Mesendoderm (in vitro differentiated cells): Measurements from ENCODE around the gene RAP1GDS1. TPM values are rescaled to one million over a fixed set of nuclear protein-coding genes. Genes with fewer than 3 reads are reported as not detected.
A peak's percentile ranks its signal among the peaks of the same experiment; 100 is the strongest.

ENCODE experiments used
- DNase-seq: peaks from one replicate; pipeline ENCODE4 v3.0.0; 2013
- H2AK5ac ChIP-seq: 2 replicates; pipeline ENCODE4 v1.6.1; 2013; ENCODE audit warnings: low read length, inconsistent platforms
- H2BK120ac ChIP-seq: 2 replicates; pipeline ENCODE4 v1.6.1; 2013; ENCODE audit warnings: low read depth, mild to moderate bottlenecking, low read length, moderate library complexity, mixed read lengths
- H2BK15ac ChIP-seq: replicated peaks from 2 replicates; pipeline ENCODE4 v1.6.1; 2013; ENCODE audit warnings: low read depth, mild to moderate bottlenecking, moderate library complexity
- H2BK5ac ChIP-seq: 2 replicates; pipeline ENCODE4 v1.6.1; 2013; ENCODE audit warnings: low read length, inconsistent platforms
- H3K18ac ChIP-seq: 2 replicates; pipeline ENCODE4 v1.6.1; 2013; ENCODE audit warnings: mild to moderate bottlenecking, low read length, mixed read lengths
- H3K23ac ChIP-seq: one replicate; pipeline ENCODE4 v1.6.1; 2013; ENCODE audit warnings: low read length
- H3K27ac ChIP-seq: 2 replicates; pipeline ENCODE4 v1.5.1; 2013; ENCODE audit warnings: low read depth, mild to moderate bottlenecking, inconsistent platforms, low read length, moderate library complexity
- H3K27me3 ChIP-seq: 2 replicates; pipeline ENCODE4 v1.6.1; 2013; ENCODE audit warnings: low read length, control low read depth, mild to moderate bottlenecking, inconsistent platforms; ENCODE audit not compliant: insufficient read depth, poor library complexity
- H3K36me3 ChIP-seq: 2 replicates; pipeline ENCODE4 v1.6.1; 2013; ENCODE audit warnings: low read length, inconsistent platforms; ENCODE audit not compliant: control insufficient read depth, insufficient read depth
- H3K4ac ChIP-seq: one replicate; pipeline ENCODE4 v1.6.1; 2013; ENCODE audit warnings: low read depth, mild to moderate bottlenecking, low read length, moderate library complexity
- H3K4me1 ChIP-seq: 2 replicates; pipeline ENCODE4 v1.6.1; 2013; ENCODE audit warnings: low read depth, low read length, inconsistent platforms; ENCODE audit not compliant: control insufficient read depth
- H3K4me2 ChIP-seq: 2 replicates; pipeline ENCODE4 v1.6.1; 2013; ENCODE audit warnings: low read length
- H3K4me3 ChIP-seq: 2 replicates; pipeline ENCODE4 v1.5.1; 2013; ENCODE audit warnings: mild to moderate bottlenecking, low read length
- H3K56ac ChIP-seq: one replicate; pipeline ENCODE4 v1.6.1; 2013; ENCODE audit warnings: low read length
- H3K79me1 ChIP-seq: 2 replicates; pipeline ENCODE4 v1.6.1; 2013; ENCODE audit warnings: low read length, inconsistent platforms
- H3K79me2 ChIP-seq: 2 replicates; pipeline ENCODE4 v1.6.1; 2013; ENCODE audit warnings: mild to moderate bottlenecking, low read length; ENCODE audit not compliant: control insufficient read depth, insufficient read depth
- H3K9ac ChIP-seq: 2 replicates; pipeline ENCODE4 v1.6.1; 2013; ENCODE audit warnings: low read length, inconsistent platforms
- H4K5ac ChIP-seq: one replicate; pipeline ENCODE4 v1.6.1; 2013; ENCODE audit warnings: low read length
- H4K8ac ChIP-seq: one replicate; pipeline ENCODE4 v1.6.1; 2013; ENCODE audit warnings: low read depth, mild to moderate bottlenecking, control low read depth, low read length, moderate library complexity
- WGBS: extraction: QIAGEN DNeasy Blood & Tissue Kit; methylation state at CpG from one replicate; pipeline ENCODE4 v1.1.7; 2013; ENCODE audit warnings: low lambda C conversion rate, missing lambda C conversion rate; ENCODE audit not compliant: insufficient coverage; ENCODE audit errors: extremely low coverage; 5-methylcytosine and 5-hydroxymethylcytosine counted together
- polyA plus RNA-seq, 2 experiments: library from polyadenylated mRNA; stranded (reverse); fragments of 200-250 nt; gene quantifications; one replicate each; pipeline ENCODE4 v1.2.3, GENCODE V29; 2013

Gene RAP1GDS1
- polyA plus RNA-seq (2013, experiment 1 of 2), result 15.6 TPM
- polyA plus RNA-seq (2013, experiment 2 of 2), result 16.7 TPM

GRCh38 chr4:98260579-98261404 is at the start of gene RAP1GDS1:
Gene RAP1GDS1 (plus strand): TSS chr4:98261384. CDS start chr4:98261566, 182 bp downstream.
- peak; percentile 97 for DNase-seq

GRCh38 chr4:98222306-98222705 is 38.9 kb upstream of the RAP1GDS1 start:
- H3K79me1 ChIP-seq, result no peaks in the 10 kb centered on the region
- WGBS, result no CpG with 5 or more reads among the region's 2 CpGs
- H3K36me3 ChIP-seq, result no peaks in the 10 kb centered on the region
- H2BK15ac ChIP-seq, result no peak overlapping the region
- H3K4me1 ChIP-seq, result no peaks in the 10 kb centered on the region
- no peaks in the 10 kb centered on the region for H3K79me2 ChIP-seq
- H2BK5ac ChIP-seq, result no peak overlapping the region
- H4K5ac ChIP-seq, result no peak overlapping the region
- no peak overlapping the region for H3K4me3 ChIP-seq
- H4K8ac ChIP-seq, result no peak overlapping the region
- DNase-seq, result no peak
- no peaks in the 10 kb centered on the region for H3K27me3 ChIP-seq
- no peak overlapping the region for H3K27ac ChIP-seq
- H3K4ac ChIP-seq, result no peak overlapping the region
- H2AK5ac ChIP-seq, result no peak overlapping the region
- no peak overlapping the region for H3K9ac ChIP-seq
- no peak overlapping the region for H3K56ac ChIP-seq
- no peak overlapping the region for H3K18ac ChIP-seq
- no peak overlapping the region for H3K23ac ChIP-seq
- H3K4me2 ChIP-seq, result no peak overlapping the region
- H2BK120ac ChIP-seq, result no peak overlapping the region

More at GRCh38 chr4:98260579-98261404, at the start of gene RAP1GDS1:
- H3K9ac ChIP-seq, result peak within 1 kb of the TSS; percentile 96
- H3K4me3 ChIP-seq, result peak within 1 kb of the TSS; percentile 82
- H3K36me3 ChIP-seq, result no peaks in the 10 kb centered on the region
- H3K4ac ChIP-seq, result peak within 1 kb of the TSS; percentile 91
- peak within 1 kb of the TSS; percentile 97 for H3K56ac ChIP-seq
- peaks cover 14% of the 10 kb centered on the region for H3K79me2 ChIP-seq
- H2BK15ac ChIP-seq, result no peak within 1 kb of the TSS
- peaks cover 4% of the 10 kb centered on the region for H3K79me1 ChIP-seq
- peak within 1 kb of the TSS; percentile 43 for H4K8ac ChIP-seq
- peak within 1 kb of the TSS; percentile 54 for H2BK120ac ChIP-seq
- H3K27ac ChIP-seq, result peak within 1 kb of the TSS; percentile 100
- H3K4me1 ChIP-seq, result peaks cover 7% of the 10 kb centered on the region
- no peaks in the 10 kb centered on the region for H3K27me3 ChIP-seq
- no peak within 1 kb of the TSS for H2AK5ac ChIP-seq
- peak within 1 kb of the TSS; percentile 94 for H2BK5ac ChIP-seq
- no CpG with 5 or more reads among the region's 84 CpGs for WGBS
- H3K23ac ChIP-seq, result peak within 1 kb of the TSS; percentile 56
- H3K4me2 ChIP-seq, result peak within 1 kb of the TSS; percentile 91
- H3K18ac ChIP-seq, result peak within 1 kb of the TSS; percentile 82
- H4K5ac ChIP-seq, result no peak within 1 kb of the TSS

- H2BK5ac ChIP-seq, result no peak overlapping the region
- H2BK15ac ChIP-seq, result no peak overlapping the region
- DNase-seq, result no peak
- no peak overlapping the region for H4K5ac ChIP-seq
- WGBS, result no CpG with 5 or more reads among the region's 6 CpGs
- H3K18ac ChIP-seq, result no peak overlapping the region
- no peaks in the 10 kb centered on the region for H3K79me1 ChIP-seq
- H3K56ac ChIP-seq, result no peak overlapping the region
- no peaks in the 10 kb centered on the region for H3K36me3 ChIP-seq
- H4K8ac ChIP-seq, result no peak overlapping the region
- H3K23ac ChIP-seq, result no peak overlapping the region
- no peak overlapping the region for H3K4me2 ChIP-seq
- no peaks in the 10 kb centered on the region for H3K27me3 ChIP-seq
- no peak overlapping the region for H2AK5ac ChIP-seq
- H3K4me3 ChIP-seq, result no peak overlapping the region
- no peak overlapping the region for H3K9ac ChIP-seq
- H3K27ac ChIP-seq, result no peak overlapping the region
- no peaks in the 10 kb centered on the region for H3K79me2 ChIP-seq
- no peak overlapping the region for H2BK120ac ChIP-seq
- H3K4ac ChIP-seq, result no peak overlapping the region
- no peaks in the 10 kb centered on the region for H3K4me1 ChIP-seq
Measured at GRCh38 chr4:98226396-98226795, 34.8 kb upstream of the RAP1GDS1 start.

- Histone ChIP-seq H4K5ac (no peak overlapping the region), H4K8ac (no peak overlapping the region), H3K18ac (no peak overlapping the region), H3K4me3 (no peak overlapping the region), H3K9ac (no peak overlapping the region), H2AK5ac (no peak overlapping the region), H3K4me1 (no peaks in the 10 kb centered on the region), H2BK5ac (no peak overlapping the region), H3K56ac (no peak overlapping the region), H2BK15ac (no peak overlapping the region), H3K4me2 (no peak overlapping the region), H2BK120ac (no peak overlapping the region), H3K27me3 (no peaks in the 10 kb centered on the region), H3K27ac (no peak overlapping the region), H3K79me2 (no peaks in the 10 kb centered on the region), H3K4ac (no peak overlapping the region), H3K36me3 (no peaks in the 10 kb centered on the region), H3K23ac (no peak overlapping the region), H3K79me1 (no peaks in the 10 kb centered on the region)
- no CpG with 5 or more reads among the region's 3 CpGs for WGBS
- DNase-seq, result no peak
Measured at GRCh38 chr4:98230961-98231360, 30.2 kb upstream of the RAP1GDS1 start.

- Histone ChIP-seq H3K9ac (no peak overlapping the region), H2AK5ac (no peak overlapping the region), H2BK15ac (no peak overlapping the region), H3K36me3 (no peaks in the 10 kb centered on the region), H3K4me3 (no peak overlapping the region), H3K4me2 (no peak overlapping the region), H3K56ac (no peak overlapping the region), H3K4ac (no peak overlapping the region), H3K79me2 (no peaks in the 10 kb centered on the region), H3K18ac (no peak overlapping the region), H3K23ac (no peak overlapping the region), H2BK120ac (no peak overlapping the region), H4K8ac (no peak overlapping the region), H3K79me1 (no peaks in the 10 kb centered on the region), H2BK5ac (no peak overlapping the region), H4K5ac (no peak overlapping the region), H3K27me3 (no peaks in the 10 kb centered on the region), H3K4me1 (no peaks in the 10 kb centered on the region), H3K27ac (no peak overlapping the region)
- no CpG with 5 or more reads among the region's 3 CpGs for WGBS
- DNase-seq, result peak; percentile 15
Measured at GRCh38 chr4:98232202-98232601, 29.0 kb upstream of the RAP1GDS1 start.
